Peyer's patch (tissue), 4 donors: ENCODE results near the gene ITSN1.

Experiments used
- CTCF ChIP-seq, 6 experiments: fragments of 450-650 bp in 4 of 6; fragments of 200-600 bp in 2 of 6; sonication (generic) in 1 of 6; IDR thresholded peaks; one replicate each; pipeline ENCODE4 v1.5.1; 2017 to 2019; ENCODE audit warnings: antibody characterized with exemption in 6 of 6, mild to moderate bottlenecking in 3 of 6, moderate library complexity in 1 of 6
- POLR2A ChIP-seq, 2 donors: fragments of 450-650 bp; IDR thresholded peaks; one replicate each; pipeline ENCODE4 v1.5.1; 2017; ENCODE audit warnings: antibody characterized with exemption in 2 of 2, mild to moderate bottlenecking in 2 of 2, moderate library complexity in 2 of 2

GRCh38 chr21:33884376-33885171, 242.3 kb downstream of the ITSN1 start:
- TF ChIP-seq CTCF (IDR thresholded peaks at IDR 0.05), result no peak
- no peak for TF ChIP-seq POLR2A (IDR thresholded peaks at IDR 0.05)
